ENCODE measurements around the gene TMEM250.

DNA sequence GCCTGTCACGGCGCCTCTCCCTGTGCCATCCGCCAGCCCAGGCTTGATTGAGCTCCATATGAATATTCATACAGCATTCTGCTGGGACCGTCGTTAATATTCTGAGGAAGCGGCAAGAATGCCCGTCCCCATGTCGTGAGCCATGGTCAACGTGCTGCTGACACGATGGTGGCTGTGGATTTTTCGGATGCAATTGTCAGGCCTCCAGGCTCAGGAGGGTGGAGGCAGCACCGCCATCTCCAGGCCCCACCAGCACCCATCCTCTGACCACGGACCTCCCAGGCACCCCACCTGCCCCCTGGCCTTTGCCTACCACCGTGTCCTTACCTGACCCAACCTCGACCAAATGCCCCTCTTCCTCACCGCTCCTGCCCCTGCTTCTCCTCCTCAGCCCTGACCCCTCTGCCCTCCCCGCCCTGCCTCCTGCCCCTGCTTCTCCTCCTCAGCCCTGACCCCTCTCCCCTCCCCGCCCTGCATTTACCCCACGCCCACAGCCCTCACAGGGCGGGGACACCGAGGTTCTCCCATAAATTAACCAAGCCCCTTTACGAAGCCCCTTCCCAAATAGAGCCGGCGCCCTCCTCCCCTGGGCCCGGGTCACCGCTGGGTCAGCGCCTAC is 9.9 kb downstream of the TMEM250 start:
- TF ChIP-seq, protein P1, sequence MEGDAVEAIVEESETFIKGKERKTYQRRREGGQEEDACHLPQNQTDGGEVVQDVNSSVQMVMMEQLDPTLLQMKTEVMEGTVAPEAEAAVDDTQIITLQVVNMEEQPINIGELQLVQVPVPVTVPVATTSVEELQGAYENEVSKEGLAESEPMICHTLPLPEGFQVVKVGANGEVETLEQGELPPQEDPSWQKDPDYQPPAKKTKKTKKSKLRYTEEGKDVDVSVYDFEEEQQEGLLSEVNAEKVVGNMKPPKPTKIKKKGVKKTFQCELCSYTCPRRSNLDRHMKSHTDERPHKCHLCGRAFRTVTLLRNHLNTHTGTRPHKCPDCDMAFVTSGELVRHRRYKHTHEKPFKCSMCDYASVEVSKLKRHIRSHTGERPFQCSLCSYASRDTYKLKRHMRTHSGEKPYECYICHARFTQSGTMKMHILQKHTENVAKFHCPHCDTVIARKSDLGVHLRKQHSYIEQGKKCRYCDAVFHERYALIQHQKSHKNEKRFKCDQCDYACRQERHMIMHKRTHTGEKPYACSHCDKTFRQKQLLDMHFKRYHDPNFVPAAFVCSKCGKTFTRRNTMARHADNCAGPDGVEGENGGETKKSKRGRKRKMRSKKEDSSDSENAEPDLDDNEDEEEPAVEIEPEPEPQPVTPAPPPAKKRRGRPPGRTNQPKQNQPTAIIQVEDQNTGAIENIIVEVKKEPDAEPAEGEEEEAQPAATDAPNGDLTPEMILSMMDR (IDR thresholded peaks at IDR 0.05; ENCODE audit: low read length), result no peak
- TF ChIP-seq EZH2 (IDR thresholded peaks at IDR 0.05; ENCODE audit: borderline replicate concordance, low read length), result no peak

Measured in OCI-LY1 (cell line).